SK-N-SH (cell line): Measurements from ENCODE around the gene SLN. TPM values are rescaled to one million over a fixed set of nuclear protein-coding genes. Genes with fewer than 3 reads are reported as not detected.
"Not testable (repeated sequence)": the region's sequence is repeated elsewhere in the genome, so short reads cannot be mapped to it uniquely, and the experiment has no call there.

ENCODE experiments used
- CTCF ChIA-PET: fragments of 300-600, 350-600 bp; formaldehyde crosslinking; extraction: SDS; loops from one replicate; lab custom pipeline; 2021; lab: Yijun Ruan, JAX
- POLR2A ChIA-PET: fragments of 350-600 bp; sonication (Branson Sonifier 250); formaldehyde crosslinking; extraction: SDS; loops from one replicate; lab custom pipeline; 2020; ENCODE audit warnings: antibody characterized with exemption, inconsistent platforms; lab: Yijun Ruan, JAX
- DNase-seq: peaks from one replicate; pipeline ENCODE4 v3.0.0; 2012
- H2AFZ ChIP-seq: fragments of 200-600 bp; sonication (generic); 2 replicates; pipeline ENCODE4 v1.8.1; 2016; ENCODE audit warnings: antibody characterized with exemption, mild to moderate bottlenecking, low read depth
- H3F3A ChIP-seq: fragments of 200-600 bp; sonication (generic); replicated peaks from 2 replicates; pipeline ENCODE3; 2016; ENCODE audit warnings: antibody characterized with exemption, mild to moderate bottlenecking; ENCODE audit not compliant: insufficient read depth
- H3K27ac ChIP-seq, 2 experiments: fragments of 200-500 bp in 1 of 2; fragments of 200-600 bp in 1 of 2; sonication (Bioruptor generic) in 1 of 2; sonication (generic), shearing (Covaris generic) in 1 of 2; 2 replicates each; pipeline versions ENCODE4 v1.5.1 to v1.6.1; 2014 to 2016; ENCODE audit warnings: low read depth in 2 of 2, inconsistent platforms in 1 of 2, low read length in 1 of 2, mild to moderate bottlenecking in 1 of 2, mixed read lengths in 1 of 2
- H3K27me3 ChIP-seq: fragments of 200-600 bp; sonication (generic), shearing (Covaris generic); 2 replicates; pipeline ENCODE4 v1.6.1; 2016; ENCODE audit warnings: mixed run types; ENCODE audit not compliant: insufficient read depth
- H3K36me3 ChIP-seq, 2 experiments: fragments of 200-500 bp in 1 of 2; fragments of 200-600 bp in 1 of 2; sonication (Bioruptor generic) in 1 of 2; sonication (generic) in 1 of 2; replicated peaks in 1 of 2; 2 replicates each; pipeline versions ENCODE3 to v1.5.1; 2014 to 2016; ENCODE audit warnings: low read length in 1 of 2, mild to moderate bottlenecking in 1 of 2; ENCODE audit not compliant: insufficient read depth in 2 of 2, control insufficient read depth in 1 of 2
- H3K4me1 ChIP-seq, 2 experiments: fragments of 200-500 bp in 1 of 2; fragments of 200-600 bp in 1 of 2; sonication (Bioruptor generic) in 1 of 2; sonication (generic), shearing (Covaris generic) in 1 of 2; 2 replicates each; pipeline versions ENCODE4 v1.5.1 to v1.6.1; 2014 to 2016; ENCODE audit warnings: low read depth in 1 of 2, low read length in 1 of 2, mixed run types in 1 of 2; ENCODE audit not compliant: insufficient read depth in 2 of 2, control insufficient read depth in 1 of 2
- H3K4me2 ChIP-seq: fragments of 200-600 bp; sonication (generic), shearing (Covaris generic); 2 replicates; pipeline ENCODE4 v1.6.1; 2017; ENCODE audit warnings: mixed run types
- H3K4me3 ChIP-seq, 2 experiments: fragments of 200-500 bp in 1 of 2; fragments of 200-600 bp in 1 of 2; sonication (Bioruptor generic) in 1 of 2; sonication (generic), shearing (Covaris generic) in 1 of 2; 2 replicates each; pipeline versions ENCODE4 v1.5.1 to v1.8.1; 2014 to 2016; ENCODE audit warnings: low read depth in 2 of 2, inconsistent platforms in 1 of 2, low read length in 1 of 2, mild to moderate bottlenecking in 1 of 2, mixed read lengths in 1 of 2, moderate library complexity in 1 of 2
- H3K79me2 ChIP-seq: fragments of 200-600 bp; sonication (generic); 2 replicates; pipeline ENCODE4 v1.8.1; 2017; ENCODE audit warnings: mild to moderate bottlenecking; ENCODE audit not compliant: insufficient read depth
- H3K9ac ChIP-seq: fragments of 200-600 bp; sonication (generic); 2 replicates; pipeline ENCODE4 v1.6.1; 2017; ENCODE audit warnings: mixed run types
- H3K9me2 ChIP-seq: fragments of 200-600 bp; sonication (generic); 2 replicates; pipeline ENCODE4 v1.6.1; 2017; ENCODE audit warnings: mixed run types
- H3K9me3 ChIP-seq: fragments of 200-600 bp; sonication (generic); 2 replicates; pipeline ENCODE4 v1.6.1; 2017; ENCODE audit warnings: mixed run types, mild to moderate bottlenecking, moderate library complexity
- H4K20me1 ChIP-seq: fragments of 200-600 bp; sonication (generic); 2 replicates; pipeline ENCODE4 v1.6.1; 2017; ENCODE audit warnings: mild to moderate bottlenecking, mixed run types; ENCODE audit not compliant: insufficient read depth
- FOSL2 ChIP-seq: IDR thresholded peaks from 2 replicates; pipeline ENCODE4 v1.4.0; 2012; ENCODE audit warnings: low read depth, mild to moderate bottlenecking, moderate library complexity, borderline replicate concordance
- MEF2A ChIP-seq: IDR thresholded peaks from 2 replicates; pipeline ENCODE4 v1.4.0; 2012; ENCODE audit warnings: low read depth, borderline replicate concordance
- REST ChIP-seq: IDR thresholded peaks from 2 replicates; pipeline ENCODE4 v1.6.1; 2012; ENCODE audit warnings: mild to moderate bottlenecking, low read depth, low read length, moderate library complexity
- SIN3A ChIP-seq: IDR thresholded peaks from 2 replicates; pipeline ENCODE4 v1.6.1; 2012; ENCODE audit warnings: low read depth, mild to moderate bottlenecking, low read length, moderate library complexity, borderline replicate concordance
- SMC3 ChIP-seq: IDR thresholded peaks from 2 replicates; pipeline ENCODE4 v1.6.1; 2012; ENCODE audit warnings: low read depth, low read length, improper control_type of control experiment
- TAF1 ChIP-seq: IDR thresholded peaks from 2 replicates; pipeline ENCODE4 v1.6.1; 2012; ENCODE audit warnings: low read depth, mild to moderate bottlenecking, low read length, moderate library complexity, borderline replicate concordance
- WGBS: methylation state at CpG from one replicate; pipeline ENCODE4 v1.1.6; 2017; ENCODE audit warnings: low lambda C conversion rate; 5-methylcytosine and 5-hydroxymethylcytosine counted together
- polyA plus RNA-seq, 3 experiments: library from polyadenylated mRNA; depleted of rRNA; stranded (reverse); fragments of >200 nt; gene quantifications; 2 replicates each; pipeline ENCODE4 v1.2.3, GENCODE V29; 2012
- TF ChIP-seq, protein P1 (sequence below): fragments of 150-350 bp; IDR thresholded peaks from 2 replicates; pipeline ENCODE4 v1.6.1; 2016; ENCODE audit warnings: mild to moderate bottlenecking, low read depth, low read length

Gene SLN
- polyA plus RNA-seq (2012; rRNA removed): 0.11 TPM in 1 of 2 replicates, not detected in the other
- polyA plus RNA-seq (2012; cell fraction: cytosol; rRNA removed): 0.13 and 0.15 TPM in 2 replicates
- not detected in 2 replicates for polyA plus RNA-seq (2012; cell fraction: nucleus; rRNA removed)

DNA sequence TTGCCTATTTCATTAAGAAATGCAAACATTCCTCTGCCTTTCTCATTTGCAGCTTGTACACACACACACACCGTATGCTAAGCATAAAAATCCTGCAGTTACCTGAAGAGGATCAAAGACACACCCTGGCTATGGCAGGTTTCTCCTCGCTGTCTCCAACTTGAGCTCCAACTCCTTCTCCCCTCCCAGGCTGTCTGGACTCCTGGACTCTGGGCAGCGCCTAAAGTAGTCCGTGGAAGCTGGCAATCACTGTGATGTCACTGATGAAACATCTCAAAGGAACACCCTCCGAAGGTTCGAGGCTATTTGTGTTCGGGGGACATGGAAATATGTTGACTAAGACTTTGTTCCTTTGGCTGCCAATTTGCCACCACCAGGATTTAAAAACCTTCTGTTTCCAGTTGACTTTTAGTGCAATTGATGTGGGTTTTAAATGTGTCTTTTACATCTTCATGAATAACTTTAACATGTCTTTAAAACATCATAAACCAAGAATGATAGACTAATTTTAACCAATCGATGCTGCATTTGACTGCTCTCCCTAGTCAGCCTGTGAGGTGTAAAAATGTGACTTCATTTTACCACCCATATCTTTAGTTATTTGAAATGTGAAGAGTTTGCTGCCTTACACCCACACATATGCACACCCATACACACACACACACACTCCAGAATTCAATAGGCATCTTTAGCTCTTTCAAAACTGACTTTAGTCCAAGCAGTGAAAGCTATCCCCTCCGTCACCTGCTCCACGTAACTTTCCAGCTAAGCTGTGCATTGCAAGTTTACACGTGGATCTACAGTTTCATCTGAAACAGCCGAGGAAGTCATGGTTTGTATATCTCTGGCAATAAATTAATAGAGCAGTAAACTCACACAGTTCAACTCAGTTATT lies at the start of gene SLN:
SLN (minus strand) TSS at position 196 of the 895 bp plus-strand sequence.
- Histone ChIP-seq H3F3A (no peaks in the 10 kb centered on the region), H3K27me3 (no peaks in the 10 kb centered on the region), H3K4me2 (no peak within 1 kb of the TSS; the same call in 1 of the 2 replicates), H3K27ac (no peak within 1 kb of the TSS), H3K4me3 (no peak within 1 kb of the TSS), H3K79me2 (no peaks in the 10 kb centered on the region), H3K36me3 (no peaks in the 10 kb centered on the region), H3K9ac (no peak within 1 kb of the TSS), H2AFZ (no peak within 1 kb of the TSS), H3K9me2 (no peaks in the 10 kb centered on the region), H4K20me1 (no peaks in the 10 kb centered on the region), H3K4me1 (no peaks in the 10 kb centered on the region), H3K9me3 (no peaks in the 10 kb centered on the region)
- CTCF ChIA-PET: no interaction called here
- 29% methylated on average over 12 of the region's 12 CpGs for WGBS
- no peak for DNase-seq
- TF ChIP-seq SIN3A (no peak), REST (no peak), MEF2A (no peak), FOSL2 (no peak), TAF1 (no peak), SMC3 (no peak)
- TF ChIP-seq, protein P1, sequence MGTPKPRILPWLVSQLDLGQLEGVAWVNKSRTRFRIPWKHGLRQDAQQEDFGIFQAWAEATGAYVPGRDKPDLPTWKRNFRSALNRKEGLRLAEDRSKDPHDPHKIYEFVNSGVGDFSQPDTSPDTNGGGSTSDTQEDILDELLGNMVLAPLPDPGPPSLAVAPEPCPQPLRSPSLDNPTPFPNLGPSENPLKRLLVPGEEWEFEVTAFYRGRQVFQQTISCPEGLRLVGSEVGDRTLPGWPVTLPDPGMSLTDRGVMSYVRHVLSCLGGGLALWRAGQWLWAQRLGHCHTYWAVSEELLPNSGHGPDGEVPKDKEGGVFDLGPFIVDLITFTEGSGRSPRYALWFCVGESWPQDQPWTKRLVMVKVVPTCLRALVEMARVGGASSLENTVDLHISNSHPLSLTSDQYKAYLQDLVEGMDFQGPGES: no peak
- POLR2A ChIA-PET: no interaction called here

DNA sequence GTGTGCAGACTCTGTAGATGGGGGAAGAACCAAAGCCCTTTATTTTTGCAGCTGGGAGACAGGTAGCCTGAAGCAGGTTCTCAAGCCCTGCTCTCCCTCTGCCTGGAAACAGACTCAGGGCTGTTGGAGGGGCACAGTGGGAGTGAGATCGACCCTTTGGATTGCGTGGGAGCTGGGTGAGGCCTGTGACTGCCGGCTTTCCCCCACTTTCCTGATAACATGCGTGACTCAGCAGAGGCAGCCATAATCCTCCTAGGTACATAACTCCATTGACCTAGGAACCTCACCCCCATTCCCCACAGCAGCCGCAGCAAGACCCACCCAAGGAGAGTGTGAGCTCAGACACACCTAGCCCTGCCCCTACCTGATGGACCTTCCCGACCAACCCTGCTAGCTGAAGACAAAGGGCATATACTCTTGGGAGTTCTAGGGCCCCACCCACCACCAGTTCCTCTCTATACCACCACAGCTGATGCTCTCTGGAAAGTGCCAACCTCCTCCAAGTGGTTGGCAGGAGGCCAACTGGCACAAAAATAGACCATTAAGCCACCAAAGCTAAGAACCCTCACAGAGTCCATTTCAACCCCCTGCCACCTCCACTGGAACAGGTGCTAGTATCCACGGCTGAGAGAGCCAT lies 47.0 kb upstream of the SLN start:
- 6% methylated on average over 5 of the region's 7 CpGs for WGBS
- H3F3A ChIP-seq, H3K79me2 ChIP-seq, H3K27ac ChIP-seq, POLR2A ChIA-PET, DNase-seq, H2AFZ ChIP-seq, H4K20me1 ChIP-seq, H3K4me3 ChIP-seq, H3K27me3 ChIP-seq, H3K9ac ChIP-seq, H3K4me2 ChIP-seq, H3K4me1 ChIP-seq, H3K36me3 ChIP-seq, H3K9me3 ChIP-seq, H3K9me2 ChIP-seq: not testable (repeated sequence)
- CTCF ChIA-PET: interaction anchor here (0.6 kb wide), 1 partner anchor 11 kb away, joined by 3 read pairs; no protein-coding TSS in a partner anchor
